UCSD-AML1 (cell line): ENCODE measurements around the gene PTGIS.

ENCODE experiments used
- DNase-seq: peaks from one replicate; lab custom pipeline; 2025; ENCODE audit not compliant: unreplicated experiment; lab: John Stamatoyannopoulos, UW

PTGIS gene

GRCh38 chr20:49560646-49561045, 7.3 kb downstream of the PTGIS start:
- DNase-seq = no peak

GRCh38 chr20:49560186-49560585, 7.8 kb downstream of the PTGIS start:
- DNase-seq = no peak

- DNase-seq = no peak
Observed at GRCh38 chr20:49559411-49560081, 8.4 kb downstream of the PTGIS start.

DNA sequence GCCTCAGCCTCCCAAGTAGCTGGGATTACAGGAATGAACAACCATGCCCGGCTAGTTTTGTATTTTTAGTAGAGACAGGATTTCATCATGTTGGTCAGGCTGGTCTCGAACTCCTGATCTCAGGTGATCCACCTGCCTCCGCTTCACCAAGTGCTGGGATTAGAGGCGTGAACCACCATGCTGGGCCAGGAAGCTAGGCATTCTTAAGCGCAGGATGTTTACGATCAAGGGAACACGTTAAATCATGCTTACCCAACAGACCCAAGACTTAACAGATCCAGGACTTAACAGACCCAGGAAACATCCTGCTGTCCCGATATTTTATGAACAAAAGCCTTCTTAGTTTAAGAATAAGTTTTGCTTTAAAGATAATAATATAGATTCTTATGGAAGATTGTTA, 9.1 kb downstream of the PTGIS start:
- DNase-seq = no peak

DNA sequence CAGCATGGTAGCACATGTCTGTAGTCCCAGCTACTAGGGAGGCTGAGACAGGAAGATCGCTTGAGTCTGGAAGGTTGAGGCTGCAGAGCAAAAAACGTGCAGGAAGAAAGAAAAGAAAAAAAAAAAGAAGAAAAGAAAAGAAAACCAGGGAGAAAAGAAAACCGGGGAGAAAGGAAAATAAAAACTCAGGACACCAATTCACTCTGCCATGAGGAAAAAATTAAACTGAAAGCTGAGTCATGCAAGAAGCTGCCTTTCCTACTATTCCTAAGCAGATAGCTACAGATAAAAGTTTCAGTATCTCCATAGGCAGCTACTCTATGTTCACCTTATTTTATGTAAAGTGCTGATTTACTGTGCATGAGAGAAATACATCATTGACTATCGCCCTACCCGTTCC, 10.5 kb downstream of the PTGIS start:
- DNase-seq = no peak

GRCh38 chr20:49556621-49557020, 11.3 kb downstream of the PTGIS start:
- DNase-seq = no peak

DNA sequence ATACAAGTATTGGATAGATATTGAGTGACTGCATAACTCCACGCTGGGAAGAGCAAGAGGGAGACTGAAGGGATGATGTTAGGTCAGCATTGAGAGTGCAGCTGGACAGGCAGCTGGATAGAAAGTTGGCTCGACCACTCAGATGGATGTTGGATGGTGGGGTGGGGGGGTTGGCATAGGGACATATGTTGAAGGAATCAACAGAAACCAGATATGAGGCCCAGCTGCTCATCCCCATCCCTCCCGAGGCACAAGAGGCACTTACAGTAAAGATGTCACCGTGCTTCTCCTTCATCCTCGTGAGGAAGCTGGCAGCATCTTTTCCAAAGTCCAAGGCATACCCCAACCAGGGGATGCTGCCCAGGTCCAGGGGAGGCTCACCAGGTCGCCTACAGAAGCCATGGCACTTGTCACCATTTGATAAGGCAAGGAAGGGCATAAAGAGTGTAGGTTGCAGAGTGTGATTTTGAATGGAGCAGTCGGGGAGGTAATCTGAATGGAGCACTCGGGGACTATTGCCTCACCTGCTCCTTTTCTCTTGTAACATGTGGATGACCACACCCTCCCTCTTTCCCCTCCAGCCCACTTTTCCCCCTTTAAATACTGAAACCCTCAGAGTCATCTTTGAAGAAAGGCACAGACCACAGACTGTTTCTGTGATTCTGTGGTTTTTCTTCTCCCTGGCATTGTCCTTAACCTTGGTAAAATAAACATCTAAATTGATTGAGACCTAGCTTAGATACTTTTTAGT, 18.0 kb downstream of the PTGIS start:
- no peak for DNase-seq

DNA sequence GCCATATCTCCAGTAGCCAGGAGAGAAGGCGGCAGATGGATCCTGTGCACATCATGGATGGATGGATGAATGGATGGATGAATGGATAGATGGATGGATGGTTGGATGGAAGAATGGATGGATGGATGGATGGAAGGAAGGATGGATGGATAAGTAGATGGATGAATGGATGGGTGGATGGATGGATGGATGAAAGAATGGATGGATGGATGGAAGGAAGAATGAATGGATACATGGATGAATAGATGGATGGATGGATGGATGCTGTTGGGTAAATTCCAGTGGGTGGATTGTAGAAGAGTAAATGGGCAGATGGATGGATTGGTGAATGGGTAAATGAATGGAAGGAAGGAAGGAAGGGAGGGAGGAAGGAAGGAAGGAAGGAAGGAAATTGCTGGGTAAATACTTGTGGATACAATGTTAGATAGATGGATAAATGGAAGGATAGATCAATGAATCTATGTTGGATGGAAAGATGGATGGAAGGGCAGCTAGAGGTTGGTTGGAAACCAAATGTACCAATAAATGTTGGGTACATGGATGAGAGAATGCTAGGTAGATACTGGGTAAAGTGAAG, 19.5 kb downstream of the PTGIS start:
- no peak for DNase-seq

DNA sequence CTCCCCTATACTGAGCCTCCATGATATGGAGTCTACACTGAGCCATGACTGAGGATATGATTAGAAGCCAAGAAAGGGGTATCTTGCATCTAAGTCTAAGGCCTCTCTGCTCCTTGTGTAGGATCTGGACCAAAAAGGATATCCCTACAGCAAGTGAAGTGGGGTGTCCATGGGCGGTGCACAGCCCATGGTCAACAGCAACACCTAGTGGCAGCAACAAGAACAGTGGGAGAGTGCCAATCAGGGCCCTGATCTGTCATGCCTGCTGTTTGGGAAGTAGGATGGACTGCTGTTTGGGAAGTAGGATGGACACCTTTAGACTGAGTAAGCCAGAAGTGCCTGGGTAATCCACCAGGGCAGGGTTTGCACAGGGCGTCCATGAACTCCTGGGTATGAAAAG, 22.4 kb downstream of the PTGIS start:
- no peak for DNase-seq

- no peak for DNase-seq
Observed at GRCh38 chr20:49544535-49544934, 23.4 kb downstream of the PTGIS start.

GRCh38 chr20:49543858-49544437, 24.0 kb downstream of the PTGIS start:
- DNase-seq = no peak

GRCh38 chr20:49543071-49543857, 24.7 kb downstream of the PTGIS start:
- no peak for DNase-seq

DNA sequence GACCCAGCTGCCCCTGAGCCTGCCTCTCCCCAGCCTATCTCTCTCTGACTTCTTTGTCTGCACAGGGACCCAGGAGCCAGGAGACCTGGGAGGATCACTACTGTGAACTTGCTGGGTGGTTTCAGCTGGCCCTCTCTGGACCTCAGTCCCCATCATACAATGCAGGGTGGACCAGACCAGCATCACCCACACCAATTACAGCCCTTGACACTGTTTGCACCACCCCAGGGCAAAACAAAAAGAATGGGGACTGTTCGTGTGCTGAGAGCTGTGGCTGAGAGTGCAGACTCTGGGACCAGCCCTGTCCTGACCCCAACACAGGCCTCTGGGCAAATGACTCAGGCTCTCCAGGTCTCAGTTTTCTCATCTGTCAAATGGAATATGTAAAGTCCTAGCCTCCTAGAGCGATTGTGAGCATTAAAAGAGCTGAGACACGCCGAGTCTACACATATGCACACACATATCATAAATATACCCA, 25.4 kb downstream of the PTGIS start:
- no peak for DNase-seq

DNA sequence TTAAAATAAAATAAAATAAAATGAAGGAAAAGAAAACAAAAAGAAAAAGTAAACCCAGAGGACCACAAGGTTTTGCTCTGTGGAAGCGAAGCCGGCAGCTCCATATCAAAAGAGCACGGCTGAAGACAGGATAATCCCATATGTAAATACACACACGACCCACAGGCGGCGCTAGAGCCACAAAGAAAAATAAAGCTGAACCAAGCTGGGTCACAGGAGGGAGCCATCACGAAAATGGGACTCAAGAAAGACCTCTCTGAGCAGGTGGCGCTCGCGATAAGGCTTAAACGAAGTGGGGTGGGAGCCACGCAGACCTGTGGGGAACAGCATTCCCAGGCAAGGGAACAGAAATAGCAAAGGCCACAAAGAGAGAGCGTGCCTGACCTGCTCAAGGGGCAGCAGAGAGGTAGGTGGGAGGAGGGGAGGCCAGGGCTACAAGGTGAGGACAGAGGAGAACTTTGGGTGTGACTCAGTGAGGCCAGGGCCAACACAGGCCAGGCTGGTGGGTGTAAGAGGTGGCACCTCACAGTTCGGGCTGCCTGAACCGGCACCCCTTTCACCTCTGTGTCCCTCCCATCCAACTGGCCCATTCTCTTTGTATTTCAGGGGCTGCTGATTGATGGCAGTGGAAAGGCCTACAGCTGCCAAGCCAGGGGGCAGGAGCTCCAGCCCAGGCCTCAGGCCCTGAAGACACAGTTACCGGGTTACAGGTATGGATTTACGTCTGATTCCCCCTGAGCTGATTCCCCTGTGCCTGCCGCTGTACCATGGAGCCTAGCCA, 26.0 kb downstream of the PTGIS start:
- peak; percentile 77 for DNase-seq

GRCh38 chr20:49540687-49541435, 27.1 kb downstream of the PTGIS start:
- no peak for DNase-seq

GRCh38 chr20:49540232-49540620, 27.7 kb downstream of the PTGIS start:
- DNase-seq = no peak

- no peak for DNase-seq
Observed at GRCh38 chr20:49539481-49540231, 28.3 kb downstream of the PTGIS start.

- no peak for DNase-seq
Observed at GRCh38 chr20:49538950-49539349, 29.0 kb downstream of the PTGIS start.

GRCh38 chr20:49534255-49534712, 33.7 kb downstream of the PTGIS start:
- peak; percentile 38 for DNase-seq
